Ecto neural progenitor cell (in vitro differentiated cells): Measurements from ENCODE around the gene AOX1.
"Not testable (repeated sequence)": the region's sequence is repeated elsewhere in the genome, so short reads cannot be mapped to it uniquely, and the experiment has no call there.

Source experiments
- DNase-seq: peaks from one replicate; pipeline ENCODE4 v3.0.0-alpha.2; 2018; ENCODE audit warnings: low spot score

AOX1 gene

DNA sequence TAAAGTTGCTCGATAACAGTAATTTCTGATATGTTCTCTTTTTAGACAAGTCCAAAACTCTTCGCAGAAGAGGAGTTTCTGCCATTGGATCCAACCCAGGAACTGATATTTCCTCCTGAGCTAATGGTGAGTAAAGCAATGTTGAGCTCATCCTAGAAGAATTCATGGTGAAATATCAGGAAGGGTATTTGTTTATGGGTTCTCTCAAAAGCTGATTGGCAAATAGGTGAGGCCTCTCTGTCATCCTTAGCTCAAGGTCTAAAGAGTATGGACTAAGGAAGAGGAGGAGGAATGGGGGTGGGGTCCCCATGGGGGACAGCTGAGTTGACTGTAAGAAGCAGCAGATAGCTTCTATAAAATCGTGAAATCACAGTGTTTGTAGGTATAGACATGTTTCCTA lies 18.2 kb downstream of the AOX1 start:
- DNase-seq = no peak

DNA sequence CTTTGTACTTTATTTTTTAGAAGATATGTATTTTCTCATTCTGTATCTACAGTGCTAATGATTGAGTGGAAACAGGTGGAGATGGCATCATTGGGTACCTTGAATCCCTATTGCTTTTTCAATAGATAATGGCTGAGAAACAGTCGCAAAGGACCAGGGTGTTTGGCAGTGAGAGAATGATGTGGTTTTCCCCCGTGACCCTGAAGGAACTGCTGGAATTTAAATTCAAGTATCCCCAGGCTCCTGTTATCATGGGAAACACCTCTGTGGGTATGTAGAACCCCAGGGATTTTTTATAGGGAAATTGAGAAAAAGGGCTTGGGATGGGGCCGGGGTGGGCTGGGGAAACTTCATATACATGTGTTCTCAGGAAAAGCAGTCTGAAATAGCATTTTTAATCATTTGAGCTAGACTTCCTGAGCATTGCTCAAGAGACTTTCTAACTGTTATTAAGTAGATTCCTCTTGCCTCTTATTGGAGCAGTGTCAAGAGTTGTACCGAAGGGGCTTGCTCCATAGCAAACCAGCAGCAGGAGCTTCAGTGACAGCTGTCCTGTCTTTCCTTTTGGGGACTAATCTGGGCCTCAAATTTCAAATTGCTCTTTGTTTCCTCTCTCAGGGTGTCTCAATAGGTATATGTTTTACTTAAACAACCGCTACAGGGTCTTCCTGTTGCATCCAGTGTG lies 18.9 kb downstream of the AOX1 start:
- DNase-seq = no peak

DNA sequence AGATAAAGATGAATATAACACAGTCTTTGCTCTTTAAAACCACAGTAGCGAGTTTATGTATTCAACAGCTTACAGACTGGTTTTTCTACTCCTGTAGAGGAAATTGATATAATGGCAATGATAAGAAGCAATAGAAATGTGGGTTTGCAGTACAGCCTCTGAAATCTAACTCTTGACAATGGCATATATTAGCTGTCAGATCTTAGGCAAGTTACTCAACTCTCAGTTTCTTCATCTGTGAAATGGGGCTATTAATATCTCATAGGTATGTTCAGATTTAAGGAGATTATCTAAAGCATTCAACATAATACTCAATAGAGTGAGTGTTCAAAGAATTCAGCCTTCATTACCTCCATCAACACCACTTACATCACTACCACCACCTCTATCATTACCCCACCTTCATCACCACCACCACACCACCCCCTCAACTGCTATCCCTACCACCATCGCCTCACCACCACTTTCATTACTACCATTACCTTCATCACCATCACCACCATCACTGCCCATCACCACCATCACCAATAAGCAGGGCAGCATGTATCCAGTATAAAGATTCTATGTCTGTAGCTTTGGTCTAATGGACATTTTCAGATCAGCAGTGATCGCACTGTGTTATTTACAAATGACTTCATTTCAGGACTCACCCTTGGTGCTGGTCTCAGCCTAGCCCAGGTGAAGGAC lies 22.7 kb downstream of the AOX1 start:
- DNase-seq = no peak

DNA sequence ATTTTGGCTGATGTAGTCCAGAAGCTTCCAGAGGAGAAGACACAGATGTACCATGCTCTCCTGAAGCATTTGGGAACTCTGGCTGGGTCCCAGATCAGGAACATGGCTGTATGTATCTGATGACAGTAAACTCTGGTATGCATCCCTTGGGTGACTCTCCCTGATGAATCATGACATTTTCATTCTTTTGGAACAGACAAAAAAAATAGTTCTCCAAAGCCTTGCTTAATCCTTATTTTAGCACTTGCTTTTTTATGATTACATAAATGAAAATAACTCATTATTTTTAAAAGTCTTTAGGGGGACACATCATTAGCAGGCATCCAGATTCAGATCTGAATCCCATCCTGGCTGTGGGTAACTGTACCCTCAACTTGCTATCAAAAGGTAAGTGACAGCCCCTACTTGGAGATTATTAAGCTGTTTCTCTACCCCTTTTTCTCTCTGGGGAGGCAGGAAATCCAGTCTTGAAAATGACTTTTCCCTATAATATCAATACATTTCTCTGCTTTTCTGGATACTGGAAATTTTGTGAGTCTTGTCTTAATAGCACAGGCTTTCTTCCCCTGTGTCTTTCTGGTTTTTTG lies 23.3 kb downstream of the AOX1 start:
- no peak for DNase-seq

DNA sequence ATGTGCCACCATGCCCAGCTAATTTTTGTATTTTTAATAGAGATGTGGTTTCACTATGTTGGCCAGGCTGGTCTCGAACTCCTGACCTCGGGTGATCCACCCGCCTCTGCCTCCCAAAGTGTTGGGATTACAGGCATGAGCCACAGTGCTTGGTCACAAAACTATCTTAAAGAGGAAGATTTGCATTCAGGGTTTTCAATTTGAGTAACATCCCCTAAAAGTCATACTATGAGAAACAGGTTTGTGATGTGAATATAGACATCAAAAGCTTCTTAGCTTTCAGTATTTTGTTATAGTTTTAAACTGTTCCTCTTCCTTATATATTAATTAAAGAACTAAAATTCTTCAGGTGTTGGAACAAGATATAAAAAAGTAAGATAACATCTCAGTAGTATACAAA lies 24.4 kb downstream of the AOX1 start:
- not testable (repeated sequence) for DNase-seq

DNA sequence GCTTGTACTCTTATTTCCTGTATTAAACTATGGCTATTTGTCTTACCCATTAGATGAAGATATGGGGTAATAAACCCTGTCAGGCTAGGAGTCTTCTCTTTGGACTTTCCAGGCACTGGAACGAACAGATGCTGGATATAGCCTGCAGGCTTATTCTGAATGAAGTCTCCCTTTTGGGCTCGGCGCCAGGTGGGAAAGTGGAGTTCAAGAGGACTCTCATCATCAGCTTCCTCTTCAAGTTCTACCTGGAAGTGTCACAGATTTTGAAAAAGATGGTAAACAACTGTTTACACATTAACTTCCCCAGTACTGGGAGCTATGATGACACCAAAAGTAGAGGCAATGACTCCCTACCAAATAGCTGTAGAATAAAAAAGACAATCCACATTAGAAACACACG lies 27.9 kb downstream of the AOX1 start:
- no peak for DNase-seq

DNA sequence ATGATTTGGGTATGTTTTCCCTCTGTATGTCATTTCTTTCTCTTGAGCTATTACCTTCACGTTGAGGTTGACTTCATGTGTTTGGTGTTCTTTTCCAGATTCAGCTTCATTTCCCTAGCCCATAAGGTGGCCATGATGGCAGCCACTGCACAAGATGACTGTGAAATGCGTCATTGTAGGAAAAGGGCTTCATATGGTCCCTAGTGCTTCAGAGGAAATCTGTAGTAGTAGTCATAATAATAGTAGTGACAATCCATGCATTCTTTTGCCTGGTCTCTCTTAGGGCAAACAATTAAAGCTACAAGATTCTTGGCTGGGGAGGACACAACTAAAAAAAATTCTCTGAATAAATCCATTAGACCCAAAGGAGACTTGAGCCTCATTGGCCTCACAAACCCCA lies 28.4 kb downstream of the AOX1 start:
- DNase-seq = no peak

DNA sequence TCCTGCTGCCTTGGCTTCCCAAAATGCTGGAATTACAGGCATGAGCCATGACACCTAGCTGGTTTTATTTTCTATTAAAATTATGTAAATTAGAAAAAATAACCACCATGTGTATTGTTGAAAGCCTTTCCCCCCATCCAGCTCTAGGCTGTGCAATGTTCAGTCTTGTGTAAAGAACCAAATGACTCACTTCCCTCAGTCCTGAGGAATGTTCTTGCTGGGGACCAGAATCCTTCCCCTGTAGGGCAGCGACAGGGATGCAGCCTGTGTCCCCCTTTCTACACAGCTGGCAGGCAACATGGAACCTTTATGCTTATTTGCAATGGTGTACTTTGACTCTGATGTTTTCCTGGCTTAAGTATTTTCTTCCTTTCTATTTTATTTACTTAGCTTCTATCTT lies 29.4 kb downstream of the AOX1 start:
- no peak for DNase-seq

DNA sequence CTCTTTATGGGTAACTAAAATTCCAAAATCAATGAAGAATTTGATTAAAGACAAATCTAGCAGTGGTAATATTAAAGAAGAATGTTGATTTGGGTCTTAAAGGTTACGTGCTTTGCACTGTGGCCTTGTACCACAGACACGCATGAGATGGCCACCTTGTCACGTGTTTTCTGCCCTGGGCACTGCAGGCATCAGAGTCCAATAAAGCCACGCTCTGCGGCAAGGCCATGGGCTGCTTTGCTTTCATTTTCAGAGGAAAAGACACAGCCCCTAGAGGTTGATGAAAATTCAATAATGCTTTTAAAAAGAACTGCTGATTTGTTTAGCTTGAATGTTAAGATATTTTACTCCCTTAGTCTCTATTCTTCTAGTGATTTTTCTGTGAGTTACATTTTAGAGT lies 30.4 kb downstream of the AOX1 start:
- no peak for DNase-seq

DNA sequence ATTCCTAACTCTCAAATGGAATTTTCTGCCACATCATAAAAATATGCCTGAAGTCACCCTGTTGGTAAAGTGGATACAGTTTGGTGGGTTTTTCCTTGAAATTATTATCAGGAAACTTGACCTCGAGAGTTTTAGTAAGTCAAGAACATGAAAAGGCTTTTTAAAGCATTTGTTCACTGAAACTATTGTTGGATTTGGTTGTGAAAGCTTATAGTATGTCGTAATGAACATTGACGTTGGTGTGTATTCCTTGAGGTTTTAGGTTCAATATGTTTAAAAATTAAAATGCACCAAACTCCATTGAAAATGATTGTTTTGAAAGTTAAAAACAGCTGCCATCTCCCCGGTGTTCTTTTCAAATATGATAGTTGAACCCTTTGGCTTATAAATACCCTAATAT lies 30.8 kb downstream of the AOX1 start:
- no peak for DNase-seq

DNA sequence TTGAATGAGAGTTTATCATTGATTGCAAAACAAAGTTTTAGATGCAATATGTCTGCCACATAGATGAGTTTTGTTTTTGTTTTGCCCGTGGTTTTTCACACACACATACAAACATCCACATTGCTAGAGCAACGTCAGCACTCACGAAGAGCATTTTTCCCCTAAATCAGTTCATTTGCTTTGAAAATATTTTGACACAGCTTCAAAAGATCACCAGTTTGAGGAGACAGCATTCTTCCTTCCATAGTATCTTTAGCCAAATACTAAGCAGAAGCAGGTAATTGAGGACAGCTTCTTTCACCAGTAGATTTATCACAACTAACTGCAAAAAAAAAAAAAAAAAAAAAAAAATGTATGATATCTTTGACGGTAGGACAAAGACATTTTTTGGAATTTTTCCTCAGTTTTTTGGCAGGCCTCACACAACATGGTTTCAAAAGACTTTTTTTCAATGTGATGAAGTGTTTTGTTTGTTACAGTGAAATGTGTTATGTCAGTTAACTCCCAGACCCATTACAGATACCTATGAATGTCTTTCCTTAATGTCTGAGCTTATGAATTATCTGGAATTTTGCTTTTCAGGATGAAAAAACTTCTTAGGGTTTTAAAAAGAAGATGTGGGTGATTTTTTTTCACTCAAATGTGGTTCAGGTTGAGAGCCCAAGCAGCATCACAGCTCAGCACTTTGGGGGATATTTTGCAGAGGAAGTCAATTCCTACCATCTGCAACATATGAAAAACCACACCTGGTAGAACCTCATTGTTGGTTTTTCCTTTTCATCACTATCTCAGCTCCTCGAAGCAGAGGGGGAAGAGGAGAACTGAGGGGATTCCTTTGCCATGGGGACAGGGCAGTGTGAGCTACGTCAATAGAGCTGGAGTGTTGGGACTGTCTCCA lies 31.6 kb downstream of the AOX1 start:
- no peak for DNase-seq

DNA sequence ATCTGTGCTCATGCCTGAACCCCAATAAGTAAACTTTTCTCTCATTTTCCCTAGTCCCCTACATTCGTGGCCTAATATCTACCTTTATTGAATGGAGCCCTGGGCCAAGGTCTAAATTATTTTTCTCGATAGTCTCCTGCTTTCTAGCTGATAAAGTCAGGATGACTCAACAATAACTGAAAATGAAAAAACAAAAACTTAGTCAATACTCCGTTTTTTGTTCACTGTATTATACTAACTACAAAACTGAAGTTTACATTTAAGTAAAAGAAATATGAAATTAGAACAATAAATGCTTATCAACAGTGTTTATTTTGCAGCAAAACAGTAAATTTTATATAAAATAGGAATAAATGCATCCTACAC lies 32.2 kb downstream of the AOX1 start:
- no peak for DNase-seq

DNA sequence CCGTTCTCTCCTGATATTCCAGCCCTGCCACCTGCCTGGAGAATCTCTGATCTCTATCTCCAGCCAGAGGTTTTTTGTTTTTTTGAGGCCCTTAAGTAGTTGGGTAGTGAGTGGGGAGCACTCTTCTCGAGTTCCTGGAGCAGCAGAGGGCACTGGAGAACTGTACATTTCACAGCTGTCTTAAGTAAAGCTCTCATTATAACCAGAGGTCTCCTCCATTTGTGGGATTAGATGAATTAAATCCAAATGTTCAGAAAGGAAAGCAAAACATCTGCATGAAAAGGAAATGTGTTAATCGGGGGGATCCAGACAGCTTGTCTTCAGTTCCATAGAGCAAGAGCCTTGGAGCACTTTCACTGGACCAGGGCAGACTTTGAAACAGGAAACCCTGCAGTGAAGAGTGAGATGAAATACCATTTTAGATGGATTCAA lies 32.8 kb downstream of the AOX1 start:
- DNase-seq = no peak

DNA sequence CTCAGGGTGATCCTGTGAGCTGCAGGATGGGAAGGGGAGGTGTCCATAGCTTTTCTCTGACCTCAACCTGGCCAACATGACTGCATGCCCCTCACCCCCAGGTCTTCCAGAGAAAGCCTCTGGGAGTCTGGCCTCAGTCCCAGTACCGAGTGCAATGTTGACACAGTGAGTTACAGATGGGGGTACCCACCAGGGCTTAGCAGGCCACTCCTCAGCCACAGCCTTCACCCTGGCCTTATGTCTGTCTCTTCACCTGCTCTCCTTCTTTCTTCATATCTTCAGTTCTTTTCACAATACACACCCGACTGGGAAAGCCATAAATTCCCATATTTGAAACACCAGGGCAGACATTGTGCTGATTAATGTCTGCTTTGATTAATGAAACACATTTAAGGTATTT lies 33.5 kb downstream of the AOX1 start:
- no peak for DNase-seq

DNA sequence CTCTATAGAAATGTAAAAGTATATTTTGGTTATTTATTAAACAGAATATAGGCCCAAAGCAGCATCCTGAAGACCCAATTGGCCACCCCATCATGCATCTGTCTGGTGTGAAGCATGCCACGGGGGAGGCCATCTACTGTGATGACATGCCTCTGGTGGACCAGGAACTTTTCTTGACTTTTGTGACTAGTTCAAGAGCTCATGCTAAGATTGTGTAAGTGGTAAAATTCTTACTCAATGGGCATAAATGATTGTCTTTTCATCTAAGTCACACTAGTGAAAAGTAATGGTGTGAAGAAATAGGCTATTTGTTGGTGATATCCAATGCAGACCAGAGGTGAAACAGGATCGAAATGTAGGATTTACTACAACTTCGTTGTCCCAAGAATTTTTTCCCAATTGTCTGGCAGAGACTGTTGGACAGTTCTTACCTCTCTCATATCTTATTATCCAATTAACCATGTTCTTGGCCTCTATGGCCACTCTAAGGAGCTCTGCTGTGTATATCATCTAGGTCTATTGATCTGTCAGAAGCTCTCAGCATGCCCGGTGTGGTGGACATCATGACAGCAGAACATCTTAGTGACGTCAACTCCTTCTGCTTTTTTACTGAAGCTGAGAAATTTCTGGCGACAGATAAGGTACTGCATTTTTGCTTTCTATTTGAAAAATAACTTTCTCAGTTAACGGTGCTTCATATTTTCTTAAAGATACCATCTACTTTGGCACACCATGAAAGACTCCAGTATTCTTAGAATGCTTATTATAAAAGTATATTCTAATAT lies 35.0 kb downstream of the AOX1 start:
- no peak for DNase-seq

DNA sequence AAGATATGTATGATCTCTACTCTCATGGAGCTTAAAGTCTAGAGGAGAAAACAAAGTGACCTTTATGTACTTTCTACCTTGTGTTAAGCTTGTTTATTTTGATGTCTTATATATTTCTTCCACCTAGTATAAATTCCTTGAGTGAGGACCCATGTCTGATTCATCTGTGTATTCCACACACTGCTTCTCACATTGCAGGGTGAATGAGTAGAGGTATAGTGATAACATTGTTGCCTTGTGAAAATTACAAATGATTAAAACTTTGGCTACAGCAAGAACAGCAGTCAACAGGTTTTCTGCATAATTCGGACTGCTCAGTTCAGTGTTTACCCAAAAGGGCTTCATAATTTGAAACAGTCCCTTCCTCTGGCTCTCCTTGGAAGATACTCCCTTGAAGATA lies 36.3 kb downstream of the AOX1 start:
- no peak for DNase-seq

DNA sequence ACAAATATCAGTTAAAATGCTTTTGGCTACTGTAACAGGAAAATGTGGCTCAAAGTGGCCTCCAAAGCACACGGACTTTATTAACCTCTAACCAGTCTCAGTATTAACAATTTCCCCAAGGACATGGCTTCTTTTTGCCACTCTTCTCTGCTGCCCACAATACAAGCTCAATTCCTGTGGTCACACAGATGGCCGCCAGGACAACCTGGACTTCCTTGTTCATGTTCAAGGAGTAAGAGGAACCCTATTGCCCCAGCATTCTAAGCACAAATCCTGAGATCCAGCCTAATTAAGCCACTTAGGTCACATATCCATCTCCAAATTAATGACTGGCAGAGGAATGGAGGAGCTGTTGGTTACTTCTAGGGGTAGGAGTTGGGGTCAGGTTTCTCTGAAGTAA lies 38.2 kb downstream of the AOX1 start:
- no peak for DNase-seq

DNA sequence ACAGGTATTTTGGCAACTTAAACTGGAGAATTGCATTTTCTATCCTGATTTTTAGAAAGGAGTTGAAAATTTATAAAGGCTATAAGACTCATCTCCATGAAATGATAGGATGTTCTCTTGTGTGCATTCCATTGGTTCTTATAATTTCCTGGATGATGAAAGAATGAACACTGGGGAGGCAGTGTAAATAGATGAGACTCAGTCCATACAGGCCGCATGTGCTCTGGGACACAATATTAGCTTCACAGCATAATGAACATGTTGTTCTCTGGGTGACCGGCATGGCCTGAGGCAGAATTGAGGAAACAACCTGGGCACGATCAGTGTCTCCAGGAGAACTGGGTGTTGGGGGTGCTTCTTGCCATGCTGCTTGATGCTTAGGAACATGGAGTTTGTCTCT lies 38.8 kb downstream of the AOX1 start:
- no peak for DNase-seq

DNA sequence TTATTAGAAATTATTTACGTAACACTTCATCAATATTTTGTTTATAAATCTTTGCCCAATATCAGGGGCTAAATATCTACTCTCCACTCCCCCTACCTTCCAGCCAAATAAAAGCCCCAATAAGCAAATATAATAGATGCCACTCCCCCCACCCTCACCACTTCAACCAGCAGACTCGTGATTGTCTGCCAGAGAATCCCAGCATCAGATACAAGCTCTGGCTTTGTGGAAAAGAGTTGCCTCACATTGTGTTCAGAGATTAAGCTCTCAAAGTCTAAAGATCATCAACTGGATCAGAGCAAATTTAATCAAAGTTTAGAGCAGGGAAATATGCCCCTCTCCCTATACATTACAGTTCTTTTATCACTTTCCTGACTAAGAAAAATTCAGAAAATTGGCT lies 39.5 kb downstream of the AOX1 start:
- DNase-seq = no peak

DNA sequence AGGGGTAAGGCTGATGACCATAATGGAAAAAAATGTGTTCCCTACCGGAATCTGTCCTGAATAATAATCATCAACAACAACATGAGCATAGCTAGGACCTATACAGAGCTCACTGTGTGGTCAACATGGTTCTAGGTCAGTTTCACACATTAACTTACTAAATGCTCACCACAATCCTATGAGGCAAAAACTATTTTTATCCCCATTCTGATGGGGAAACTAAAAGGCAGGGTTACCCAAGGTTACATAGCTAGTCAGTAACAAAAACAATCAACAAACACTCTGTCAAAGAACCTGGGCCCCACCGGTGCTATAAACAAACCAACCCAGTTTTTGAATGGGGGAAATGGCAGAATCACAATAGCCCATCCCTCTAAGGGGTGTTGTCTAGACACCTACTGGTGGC lies 40.1 kb downstream of the AOX1 start:
- no peak for DNase-seq

DNA sequence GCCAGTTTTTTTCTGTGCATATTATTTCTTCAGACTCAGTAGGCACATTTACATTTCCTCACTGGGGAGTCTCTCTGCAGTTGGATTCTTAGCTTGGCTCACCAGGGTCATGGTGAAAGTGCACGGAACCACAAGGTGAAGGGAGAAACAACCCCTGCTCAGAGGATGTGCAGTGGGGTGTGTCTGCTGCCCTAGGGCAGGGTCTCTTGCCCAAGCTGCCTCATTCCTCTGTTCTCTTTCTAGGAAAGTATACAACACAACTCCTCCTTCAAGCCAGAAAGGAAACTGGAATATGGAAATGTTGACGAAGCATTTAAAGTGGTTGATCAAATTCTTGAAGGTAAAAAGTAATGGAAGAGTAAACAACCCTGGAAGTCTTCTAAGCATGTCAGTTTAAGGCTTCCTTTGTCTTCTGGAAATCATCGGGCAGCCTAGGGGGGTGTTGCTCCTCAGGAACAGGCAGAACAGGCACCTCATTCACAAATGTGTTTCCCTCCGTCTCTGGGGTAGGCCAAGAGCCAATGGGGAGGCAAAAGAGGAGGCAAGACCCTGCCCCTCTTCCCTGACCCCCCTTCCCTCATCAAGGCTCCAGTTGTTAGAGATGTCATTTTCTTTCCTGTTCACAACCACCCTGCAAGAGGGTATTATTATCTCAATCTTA lies 41.4 kb downstream of the AOX1 start:
- DNase-seq = no peak
